HCT116 (cell line): ENCODE data around the gene AUTS2.

Experiments used
- EGR1 ChIP-seq: IDR thresholded peaks from 2 replicates; pipeline ENCODE4 v1.6.1; 2012; ENCODE audit warnings: low read depth
- EZH2 ChIP-seq: fragments of 200-600 bp; sonication (generic); IDR thresholded peaks from 2 replicates; pipeline ENCODE4 v1.6.1; 2017; ENCODE audit warnings: antibody characterized with exemption, mixed run types
- JUND ChIP-seq: IDR thresholded peaks from 2 replicates; pipeline ENCODE4 v1.6.1; 2012
- POLR2A ChIP-seq: IDR thresholded peaks from 2 replicates; pipeline ENCODE4 v1.7.0; 2011; ENCODE audit warnings: borderline replicate concordance; ENCODE audit not compliant: insufficient read depth, insufficient read length; ENCODE audit errors: extremely low read depth
- POLR2AphosphoS5 ChIP-seq: IDR thresholded peaks from 2 replicates; pipeline ENCODE4 v1.6.1; 2011; ENCODE audit warnings: mild to moderate bottlenecking, low read depth, low read length, moderate library complexity
- RAD21 ChIP-seq: IDR thresholded peaks from 2 replicates; pipeline ENCODE4 v1.6.1; 2012; ENCODE audit warnings: low read depth, mild to moderate bottlenecking
- YY1 ChIP-seq: IDR thresholded peaks from 2 replicates; pipeline ENCODE4 v1.6.1; 2011; ENCODE audit warnings: low read length, low read depth, moderate library complexity, mild to moderate bottlenecking; ENCODE audit not compliant: insufficient replicate concordance; ENCODE audit errors: extremely low read depth
- TF ChIP-seq, protein P1 (sequence below), 3 experiments: fragments of 200-600 bp in 1 of 3; sonication (generic) in 1 of 3; IDR thresholded peaks in 2 of 3; conservative IDR thresholded peaks in 1 of 3; 2 replicates each; pipeline ENCODE4 v1.5.1; 2012 to 2017; ENCODE audit warnings: low read depth in 2 of 3, low read length in 2 of 3, antibody characterized with exemption in 1 of 3, borderline replicate concordance in 1 of 3, control low read depth in 1 of 3, mild to moderate bottlenecking in 1 of 3, mixed read lengths in 1 of 3, mixed run types in 1 of 3, moderate library complexity in 1 of 3; ENCODE audit not compliant: insufficient read depth in 1 of 3

DNA sequence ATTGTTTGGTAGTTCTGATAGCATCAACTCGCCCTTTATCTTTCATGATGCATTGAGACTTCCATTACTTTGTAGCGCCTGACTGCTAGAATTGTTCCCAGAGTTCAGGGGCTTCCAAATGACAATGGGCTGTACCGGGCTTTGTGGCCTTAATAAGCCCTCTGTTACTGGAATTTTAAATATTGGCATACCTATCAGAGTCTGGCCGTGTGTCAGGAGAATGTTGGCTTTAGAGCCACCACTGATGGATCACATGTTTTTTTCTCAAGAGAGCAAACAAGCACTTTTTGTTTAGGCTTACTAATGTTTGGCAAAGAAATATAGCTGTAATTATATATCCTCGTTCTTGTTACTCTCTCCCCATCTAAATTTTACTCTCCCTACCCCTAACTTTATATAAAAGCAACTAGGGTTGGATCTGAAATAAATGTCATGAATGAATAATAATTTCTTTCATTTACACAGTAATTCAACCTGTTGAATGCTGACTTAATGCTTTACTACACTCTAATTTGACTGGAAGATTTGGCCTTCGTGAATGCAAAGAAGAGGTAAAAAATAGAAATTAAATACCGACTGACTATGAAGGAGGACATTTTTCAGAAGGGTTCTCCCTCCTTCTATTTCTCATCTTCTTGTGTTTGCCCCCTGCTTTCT is 396.7 kb downstream of the AUTS2 start:
- no peak for TF ChIP-seq RAD21
- TF ChIP-seq JUND = no peak
- TF ChIP-seq, protein P1, sequence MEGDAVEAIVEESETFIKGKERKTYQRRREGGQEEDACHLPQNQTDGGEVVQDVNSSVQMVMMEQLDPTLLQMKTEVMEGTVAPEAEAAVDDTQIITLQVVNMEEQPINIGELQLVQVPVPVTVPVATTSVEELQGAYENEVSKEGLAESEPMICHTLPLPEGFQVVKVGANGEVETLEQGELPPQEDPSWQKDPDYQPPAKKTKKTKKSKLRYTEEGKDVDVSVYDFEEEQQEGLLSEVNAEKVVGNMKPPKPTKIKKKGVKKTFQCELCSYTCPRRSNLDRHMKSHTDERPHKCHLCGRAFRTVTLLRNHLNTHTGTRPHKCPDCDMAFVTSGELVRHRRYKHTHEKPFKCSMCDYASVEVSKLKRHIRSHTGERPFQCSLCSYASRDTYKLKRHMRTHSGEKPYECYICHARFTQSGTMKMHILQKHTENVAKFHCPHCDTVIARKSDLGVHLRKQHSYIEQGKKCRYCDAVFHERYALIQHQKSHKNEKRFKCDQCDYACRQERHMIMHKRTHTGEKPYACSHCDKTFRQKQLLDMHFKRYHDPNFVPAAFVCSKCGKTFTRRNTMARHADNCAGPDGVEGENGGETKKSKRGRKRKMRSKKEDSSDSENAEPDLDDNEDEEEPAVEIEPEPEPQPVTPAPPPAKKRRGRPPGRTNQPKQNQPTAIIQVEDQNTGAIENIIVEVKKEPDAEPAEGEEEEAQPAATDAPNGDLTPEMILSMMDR (IDR thresholded peaks at IDR 0.05 in 2 of 3, conservative IDR thresholded peaks at IDR 0.05 in 1 of 3; ENCODE audit: borderline replicate concordance in 1 of 3, insufficient read depth in 1 of 3, low read depth in 2 of 3, low read length in 2 of 3) = no peak
- no peak for TF ChIP-seq EZH2
- no peak for TF ChIP-seq YY1
- no peak for TF ChIP-seq POLR2AphosphoS5
- no peak for TF ChIP-seq POLR2A
- TF ChIP-seq EGR1 = no peak
